ENCODE measurements around the gene ANKRD24. TPM values are rescaled to one million over a fixed set of nuclear protein-coding genes. Genes with fewer than 3 reads are reported as not detected.

Gene ANKRD24
- polyA plus RNA-seq, 1 of the 3 experiments (the other 2 are of a cell fraction), result 0.87 TPM

DNA sequence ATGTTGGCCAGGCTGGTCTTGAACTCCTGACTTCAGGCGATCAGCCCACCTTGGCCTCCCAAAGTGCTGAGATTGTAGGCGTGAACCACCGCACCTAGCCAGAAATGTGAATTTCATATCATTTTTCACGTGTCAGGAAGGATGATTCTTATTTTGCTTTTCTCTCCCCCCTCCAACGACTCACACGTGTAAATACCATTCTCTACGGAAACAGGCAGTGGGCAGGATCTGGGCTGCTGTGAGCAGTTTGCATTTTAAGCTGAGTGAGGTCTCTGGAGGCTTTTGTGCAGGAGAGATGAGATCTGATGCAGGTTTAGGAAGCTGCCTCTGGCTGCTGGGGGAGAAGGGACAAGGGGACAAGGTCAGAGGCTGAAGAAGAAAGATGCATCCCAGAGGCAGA lies 11.9 kb downstream of the ANKRD24 start:
- H3K36me3 ChIP-seq (replicated peaks in 1 of 2; ENCODE audit: control insufficient read depth in 1 of 2, insufficient read depth in 2 of 2, low read length in 1 of 2), result no peaks in the 10 kb centered on the region
- no peaks in the 10 kb centered on the region for H4K20me1 ChIP-seq (ENCODE audit: insufficient read depth)
- ChIA-PET POLR2A (no interaction called here), CTCF (interaction anchor here (1.8 kb wide), 1 partner anchor 11 kb away, joined by 8 read pairs; no protein-coding TSS in a partner anchor)
- no peak for DNase-seq
- H3K27me3 ChIP-seq (ENCODE audit: insufficient read depth), result peaks cover 42% of the 10 kb centered on the region
- H2AFZ ChIP-seq (ENCODE audit: low read depth), result no peak overlapping the region
- no peaks in the 10 kb centered on the region for H3K4me1 ChIP-seq (ENCODE audit: control insufficient read depth in 1 of 2, insufficient read depth in 2 of 2, low read depth in 1 of 2, low read length in 1 of 2)
- TF ChIP-seq CHD2 (IDR thresholded peaks at IDR 0.05; ENCODE audit: low read length, partially characterized antibody) (no peak), YY1 (IDR thresholded peaks at IDR 0.05; ENCODE audit: low read depth) (no peak)
- peaks cover 2% of the 10 kb centered on the region for H3F3A ChIP-seq (replicated peaks; ENCODE audit: insufficient read depth)
- H3K9ac ChIP-seq, result no peak overlapping the region
- H3K4me2 ChIP-seq, result no peak overlapping the region
- no peaks in the 10 kb centered on the region for H3K9me3 ChIP-seq
- H3K9me2 ChIP-seq, result no peaks in the 10 kb centered on the region
- no peak overlapping the region for H3K4me3 ChIP-seq (ENCODE audit: low read depth in 2 of 2, low read length in 1 of 2)
- 33% methylated on average over 7 of the region's 7 CpGs for WGBS (ENCODE audit: low lambda C conversion rate)
- no peak overlapping the region for H3K27ac ChIP-seq (ENCODE audit: low read depth in 2 of 2, low read length in 1 of 2)
- H3K79me2 ChIP-seq (ENCODE audit: insufficient read depth), result no peaks in the 10 kb centered on the region

DNA sequence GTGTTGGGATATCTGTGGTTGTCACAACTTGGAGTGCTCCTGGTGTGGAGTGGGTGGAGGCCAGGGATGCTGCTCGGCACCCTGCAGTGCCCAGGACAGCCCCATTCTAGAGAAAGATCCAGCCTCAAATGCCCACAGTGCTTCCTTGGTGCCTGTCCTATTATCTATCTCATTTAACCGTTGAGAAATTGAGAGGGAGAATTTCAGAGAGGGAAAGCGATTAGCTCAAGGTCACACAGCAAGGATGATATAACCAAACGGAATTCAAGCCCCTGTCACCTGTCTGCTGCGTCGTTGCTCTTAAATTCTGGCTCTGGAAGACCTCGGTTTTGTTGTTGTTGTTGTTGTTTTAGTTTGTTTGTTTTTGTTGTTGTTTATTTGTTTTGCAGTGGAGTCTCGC lies 13.5 kb downstream of the ANKRD24 start:
- no peak for TF ChIP-seq CHD2 (IDR thresholded peaks at IDR 0.05; ENCODE audit: low read length, partially characterized antibody)
- TF ChIP-seq, protein P1, sequence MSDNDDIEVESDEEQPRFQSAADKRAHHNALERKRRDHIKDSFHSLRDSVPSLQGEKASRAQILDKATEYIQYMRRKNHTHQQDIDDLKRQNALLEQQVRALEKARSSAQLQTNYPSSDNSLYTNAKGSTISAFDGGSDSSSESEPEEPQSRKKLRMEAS (IDR thresholded peaks at IDR 0.05; ENCODE audit: low read depth), result no peak
- no peak for TF ChIP-seq NFIC (IDR thresholded peaks at IDR 0.05; ENCODE audit: borderline replicate concordance)
- no peak for TF ChIP-seq FOXM1 (IDR thresholded peaks at IDR 0.05; ENCODE audit: low read depth)
- no peak for TF ChIP-seq GABPA (IDR thresholded peaks at IDR 0.05; ENCODE audit: low read depth)
- TF ChIP-seq MEF2A (IDR thresholded peaks at IDR 0.05; ENCODE audit: borderline replicate concordance, low read depth), result no peak
- TF ChIP-seq FOXJ3 (CRISPR knock-in tag; IDR thresholded peaks at IDR 0.05), result no peak
- ChIA-PET CTCF (interaction anchor here (1.2 kb wide), 1 partner anchor 56 kb away, joined by 3 read pairs; no protein-coding TSS in a partner anchor), POLR2A (no interaction called here)
- Histone ChIP-seq H3K9me3 (no peaks in the 10 kb centered on the region), H4K20me1 (ENCODE audit: insufficient read depth) (no peaks in the 10 kb centered on the region), H3F3A (replicated peaks; ENCODE audit: insufficient read depth) (peaks cover 2% of the 10 kb centered on the region), H2AFZ (ENCODE audit: low read depth) (no peak overlapping the region), H3K36me3 (replicated peaks in 1 of 2; ENCODE audit: control insufficient read depth in 1 of 2, insufficient read depth in 2 of 2, low read length in 1 of 2) (no peaks in the 10 kb centered on the region), H3K9me2 (no peaks in the 10 kb centered on the region), H3K4me2 (no peak overlapping the region), H3K4me3 (ENCODE audit: low read depth in 2 of 2, low read length in 1 of 2) (no peak overlapping the region), H3K4me1 (ENCODE audit: control insufficient read depth in 1 of 2, insufficient read depth in 2 of 2, low read depth in 1 of 2, low read length in 1 of 2) (no peaks in the 10 kb centered on the region), H3K79me2 (ENCODE audit: insufficient read depth) (no peaks in the 10 kb centered on the region), H3K27me3 (ENCODE audit: insufficient read depth) (peaks cover 58% of the 10 kb centered on the region), H3K27ac (ENCODE audit: low read depth in 2 of 2, low read length in 1 of 2) (no peak overlapping the region), H3K9ac (no peak overlapping the region)
- WGBS (ENCODE audit: low lambda C conversion rate), result 57% methylated on average over 7 of the region's 8 CpGs
- no peak for DNase-seq

DNA sequence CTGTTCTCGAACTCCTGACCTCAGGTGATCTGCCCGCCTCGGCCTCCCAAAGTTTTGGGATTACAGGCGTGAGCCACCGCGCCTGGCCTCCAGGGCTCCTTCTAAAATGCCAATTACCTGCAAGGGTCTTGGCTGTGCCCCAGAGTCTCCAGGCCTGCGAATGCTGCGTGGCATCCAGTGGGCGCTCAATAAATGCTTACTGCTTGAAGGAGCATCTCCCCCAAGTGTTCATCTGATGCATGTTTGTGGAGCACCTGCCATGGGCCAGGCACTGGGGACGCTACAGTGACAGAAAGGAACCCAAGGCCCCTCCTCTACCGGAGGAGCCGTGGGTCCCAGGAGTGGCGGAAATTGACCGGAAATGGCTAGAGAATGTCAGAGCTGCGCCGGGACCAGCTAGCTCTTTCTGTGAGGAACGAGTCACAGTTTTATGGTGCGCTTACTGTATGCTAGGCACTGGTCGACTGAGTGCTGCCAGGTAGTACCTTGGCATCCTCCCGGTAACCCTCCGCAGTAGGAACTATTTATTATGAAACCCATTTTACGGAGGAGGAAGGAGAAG lies 14.2 kb downstream of the ANKRD24 start:
- POLR2A ChIA-PET, result no interaction called here
- no peak overlapping the region for H3K4me2 ChIP-seq
- H4K20me1 ChIP-seq (ENCODE audit: insufficient read depth), result no peaks in the 10 kb centered on the region
- H3K36me3 ChIP-seq (replicated peaks in 1 of 2; ENCODE audit: control insufficient read depth in 1 of 2, insufficient read depth in 2 of 2, low read length in 1 of 2), result no peaks in the 10 kb centered on the region
- no peaks in the 10 kb centered on the region for H3K9me3 ChIP-seq
- no peak for DNase-seq
- WGBS (ENCODE audit: low lambda C conversion rate), result 53% methylated on average over 15 of the region's 22 CpGs
- no peak overlapping the region for H3K9ac ChIP-seq
- no peak overlapping the region for H3K4me3 ChIP-seq (ENCODE audit: low read depth in 2 of 2, low read length in 1 of 2)
- CTCF ChIA-PET, result interaction anchor here (1.2 kb wide), 1 partner anchor 57 kb away, joined by 3 read pairs; no protein-coding TSS in a partner anchor
- peaks cover 2% of the 10 kb centered on the region for H3F3A ChIP-seq (replicated peaks; ENCODE audit: insufficient read depth)
- TF ChIP-seq EP300 (IDR thresholded peaks at IDR 0.05; ENCODE audit: borderline replicate concordance in 1 of 2, low read depth in 1 of 2, low read length in 1 of 2), result no peak
- no peak for TF ChIP-seq MEF2A (IDR thresholded peaks at IDR 0.05; ENCODE audit: borderline replicate concordance, low read depth)
- TF ChIP-seq, protein P2, sequence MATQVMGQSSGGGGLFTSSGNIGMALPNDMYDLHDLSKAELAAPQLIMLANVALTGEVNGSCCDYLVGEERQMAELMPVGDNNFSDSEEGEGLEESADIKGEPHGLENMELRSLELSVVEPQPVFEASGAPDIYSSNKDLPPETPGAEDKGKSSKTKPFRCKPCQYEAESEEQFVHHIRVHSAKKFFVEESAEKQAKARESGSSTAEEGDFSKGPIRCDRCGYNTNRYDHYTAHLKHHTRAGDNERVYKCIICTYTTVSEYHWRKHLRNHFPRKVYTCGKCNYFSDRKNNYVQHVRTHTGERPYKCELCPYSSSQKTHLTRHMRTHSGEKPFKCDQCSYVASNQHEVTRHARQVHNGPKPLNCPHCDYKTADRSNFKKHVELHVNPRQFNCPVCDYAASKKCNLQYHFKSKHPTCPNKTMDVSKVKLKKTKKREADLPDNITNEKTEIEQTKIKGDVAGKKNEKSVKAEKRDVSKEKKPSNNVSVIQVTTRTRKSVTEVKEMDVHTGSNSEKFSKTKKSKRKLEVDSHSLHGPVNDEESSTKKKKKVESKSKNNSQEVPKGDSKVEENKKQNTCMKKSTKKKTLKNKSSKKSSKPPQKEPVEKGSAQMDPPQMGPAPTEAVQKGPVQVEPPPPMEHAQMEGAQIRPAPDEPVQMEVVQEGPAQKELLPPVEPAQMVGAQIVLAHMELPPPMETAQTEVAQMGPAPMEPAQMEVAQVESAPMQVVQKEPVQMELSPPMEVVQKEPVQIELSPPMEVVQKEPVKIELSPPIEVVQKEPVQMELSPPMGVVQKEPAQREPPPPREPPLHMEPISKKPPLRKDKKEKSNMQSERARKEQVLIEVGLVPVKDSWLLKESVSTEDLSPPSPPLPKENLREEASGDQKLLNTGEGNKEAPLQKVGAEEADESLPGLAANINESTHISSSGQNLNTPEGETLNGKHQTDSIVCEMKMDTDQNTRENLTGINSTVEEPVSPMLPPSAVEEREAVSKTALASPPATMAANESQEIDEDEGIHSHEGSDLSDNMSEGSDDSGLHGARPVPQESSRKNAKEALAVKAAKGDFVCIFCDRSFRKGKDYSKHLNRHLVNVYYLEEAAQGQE (IDR thresholded peaks at IDR 0.05; ENCODE audit: low read depth, low read length), result no peak
- TF ChIP-seq, protein P3, sequence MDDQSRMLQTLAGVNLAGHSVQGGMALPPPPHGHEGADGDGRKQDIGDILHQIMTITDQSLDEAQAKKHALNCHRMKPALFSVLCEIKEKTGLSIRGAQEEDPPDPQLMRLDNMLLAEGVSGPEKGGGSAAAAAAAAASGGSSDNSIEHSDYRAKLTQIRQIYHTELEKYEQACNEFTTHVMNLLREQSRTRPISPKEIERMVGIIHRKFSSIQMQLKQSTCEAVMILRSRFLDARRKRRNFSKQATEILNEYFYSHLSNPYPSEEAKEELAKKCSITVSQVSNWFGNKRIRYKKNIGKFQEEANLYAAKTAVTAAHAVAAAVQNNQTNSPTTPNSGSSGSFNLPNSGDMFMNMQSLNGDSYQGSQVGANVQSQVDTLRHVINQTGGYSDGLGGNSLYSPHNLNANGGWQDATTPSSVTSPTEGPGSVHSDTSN (IDR thresholded peaks at IDR 0.05), result no peak
- TF ChIP-seq, protein P4, sequence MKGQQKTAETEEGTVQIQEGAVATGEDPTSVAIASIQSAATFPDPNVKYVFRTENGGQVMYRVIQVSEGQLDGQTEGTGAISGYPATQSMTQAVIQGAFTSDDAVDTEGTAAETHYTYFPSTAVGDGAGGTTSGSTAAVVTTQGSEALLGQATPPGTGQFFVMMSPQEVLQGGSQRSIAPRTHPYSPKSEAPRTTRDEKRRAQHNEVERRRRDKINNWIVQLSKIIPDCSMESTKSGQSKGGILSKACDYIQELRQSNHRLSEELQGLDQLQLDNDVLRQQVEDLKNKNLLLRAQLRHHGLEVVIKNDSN (IDR thresholded peaks at IDR 0.05; ENCODE audit: borderline replicate concordance, low read depth), result no peak
- no peak for TF ChIP-seq FOSL2 (IDR thresholded peaks at IDR 0.05; ENCODE audit: borderline replicate concordance, low read depth)
- no peak for TF ChIP-seq EZH2phosphoT487 (IDR thresholded peaks at IDR 0.05; ENCODE audit: borderline replicate concordance, low read depth)
- no peak for TF ChIP-seq CHD2 (IDR thresholded peaks at IDR 0.05; ENCODE audit: low read length, partially characterized antibody)
- TF ChIP-seq FOXJ3 (CRISPR knock-in tag; IDR thresholded peaks at IDR 0.05), result no peak
- no peak overlapping the region for H3K27ac ChIP-seq (ENCODE audit: low read depth in 2 of 2, low read length in 1 of 2)
- peaks cover 65% of the 10 kb centered on the region for H3K27me3 ChIP-seq (ENCODE audit: insufficient read depth)
- no peaks in the 10 kb centered on the region for H3K9me2 ChIP-seq
- no peaks in the 10 kb centered on the region for H3K79me2 ChIP-seq (ENCODE audit: insufficient read depth)
- no peak overlapping the region for H2AFZ ChIP-seq (ENCODE audit: low read depth)
- H3K4me1 ChIP-seq (ENCODE audit: control insufficient read depth in 1 of 2, insufficient read depth in 2 of 2, low read depth in 1 of 2, low read length in 1 of 2), result no peaks in the 10 kb centered on the region

Measured in SK-N-SH (cell line).